Suppressor macrophage treated with lipopolysaccharide for 1 hour (primary cell): ENCODE data around the gene CHPF.

Experiments used
- DNase-seq, 3 donors: peaks; one replicate each; pipeline ENCODE4 v3.0.0-alpha.2; 2020 to 2022

The CHPF gene

GRCh38 chr2:219530048-219530963 is 13.3 kb downstream of the CHPF start:
- DNase-seq, result peak; percentile 86 to 94 (median 94)

GRCh38 chr2:219527472-219527871 is 16.1 kb downstream of the CHPF start:
- no peak for DNase-seq

GRCh38 chr2:219527076-219527394 is 16.6 kb downstream of the CHPF start:
- DNase-seq, result no peak

GRCh38 chr2:219526320-219527075 is 17.1 kb downstream of the CHPF start:
- DNase-seq, result no peak

GRCh38 chr2:219525533-219526232 is 17.9 kb downstream of the CHPF start:
- DNase-seq, result no peak

- no peak for DNase-seq
Measured at GRCh38 chr2:219524817-219525216, 18.8 kb downstream of the CHPF start.

- DNase-seq, result no peak
Measured at GRCh38 chr2:219523031-219523671, 20.5 kb downstream of the CHPF start.

GRCh38 chr2:219522111-219523030 is 21.2 kb downstream of the CHPF start:
- no peak for DNase-seq

- DNase-seq, result peak; percentile 27 to 57 (median 31)
Measured at GRCh38 chr2:219521066-219521880, 22.3 kb downstream of the CHPF start.

- no peak for DNase-seq
Measured at GRCh38 chr2:219520079-219520478, 23.5 kb downstream of the CHPF start.

- no peak for DNase-seq
Measured at GRCh38 chr2:219519526-219519916, 24.1 kb downstream of the CHPF start.

- DNase-seq, result no peak
Measured at GRCh38 chr2:219517954-219518778, 25.4 kb downstream of the CHPF start.

GRCh38 chr2:219516888-219517287 is 26.7 kb downstream of the CHPF start:
- peak in 1 of 3 donors; percentile 28 for DNase-seq

GRCh38 chr2:219515874-219516629 is 27.6 kb downstream of the CHPF start:
- no peak for DNase-seq

GRCh38 chr2:219514836-219515235 is 28.8 kb downstream of the CHPF start:
- DNase-seq, result no peak

- DNase-seq, result no peak
Measured at GRCh38 chr2:219514196-219514761, 29.3 kb downstream of the CHPF start, which contains the start of gene ASIC4. ASIC4 (plus strand) TSS chr2:219514482; CDS start chr2:219514725, 243 bp downstream.

- DNase-seq, result no peak
Measured at GRCh38 chr2:219513787-219514186, 29.8 kb downstream of the CHPF start.

- DNase-seq, result no peak
Measured at GRCh38 chr2:219512524-219513216, 30.9 kb downstream of the CHPF start.
